HG03442 (cell line): Measurements from ENCODE around the gene PRKCZ.

Experiments
- ATAC-seq: cut with Tn5 transposase; IDR thresholded peaks from one replicate; pipeline ENCODE4 v1.9.1; 2021; ENCODE audit warnings: mild to moderate bottlenecking, moderate library complexity; ENCODE audit not compliant: unreplicated experiment

Gene PRKCZ

DNA sequence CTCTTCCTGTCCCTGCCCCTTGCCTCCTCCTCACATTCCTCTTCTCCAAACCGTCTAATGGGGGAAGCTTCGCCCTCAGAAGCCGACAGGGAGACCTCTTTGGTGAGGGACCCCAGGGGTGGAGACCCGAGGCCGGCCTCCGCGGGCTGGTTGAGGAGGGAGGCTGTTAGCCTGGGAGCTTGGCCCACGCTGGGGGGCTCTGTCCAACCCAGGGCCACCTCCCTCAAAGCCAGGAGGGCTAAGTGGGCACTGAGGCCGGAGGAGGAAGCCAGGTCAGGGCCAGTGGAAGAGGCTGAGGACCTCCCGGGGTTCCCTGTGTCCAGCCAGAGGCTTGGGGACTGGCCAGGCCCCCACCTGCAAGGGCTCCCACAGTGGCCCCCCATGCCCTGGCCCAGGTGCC, 25.8 kb upstream of the PRKCZ start:
- no peak for ATAC-seq

DNA sequence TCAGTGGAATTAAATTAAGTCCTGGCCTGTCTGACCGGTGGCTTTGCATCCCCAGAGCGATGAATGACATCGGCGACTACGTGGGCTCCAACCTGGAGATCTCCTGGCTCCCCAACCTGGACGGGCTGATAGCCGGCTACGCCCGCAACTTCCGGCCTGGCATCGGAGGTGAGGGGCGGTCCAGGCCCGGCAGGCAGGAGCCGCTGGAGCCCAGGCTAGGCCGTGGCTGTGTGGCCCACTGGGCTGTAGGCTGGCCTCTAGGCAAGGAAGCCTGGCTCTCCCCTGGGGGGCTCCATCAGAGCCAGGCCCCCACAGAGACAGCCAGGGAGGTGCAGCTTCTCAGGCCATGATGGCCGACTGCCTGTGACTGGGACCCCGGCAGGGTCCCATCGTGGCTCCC, 25.3 kb upstream of the PRKCZ start:
- ATAC-seq = no peak

DNA sequence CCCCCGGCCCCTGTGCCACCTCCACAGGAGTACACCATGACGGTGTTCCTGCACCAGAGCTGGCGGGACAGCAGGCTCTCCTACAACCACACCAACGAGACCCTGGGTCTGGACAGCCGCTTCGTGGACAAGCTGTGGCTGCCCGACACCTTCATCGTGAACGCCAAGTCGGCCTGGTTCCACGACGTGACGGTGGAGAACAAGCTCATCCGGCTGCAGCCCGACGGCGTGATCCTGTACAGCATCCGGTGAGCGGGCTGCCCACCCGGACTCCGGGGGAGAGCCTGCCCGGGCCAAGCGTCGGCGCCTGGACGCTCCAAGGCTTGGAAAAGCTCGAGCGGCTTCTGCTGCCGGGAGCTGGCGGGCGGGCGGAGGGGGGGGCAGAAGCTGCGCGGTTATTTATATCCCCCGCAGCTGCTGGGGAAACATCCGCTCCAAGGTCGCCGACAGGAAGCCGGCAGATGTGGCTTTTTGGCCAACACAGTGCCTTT, 24.7 kb upstream of the PRKCZ start:
- ATAC-seq = no peak

DNA sequence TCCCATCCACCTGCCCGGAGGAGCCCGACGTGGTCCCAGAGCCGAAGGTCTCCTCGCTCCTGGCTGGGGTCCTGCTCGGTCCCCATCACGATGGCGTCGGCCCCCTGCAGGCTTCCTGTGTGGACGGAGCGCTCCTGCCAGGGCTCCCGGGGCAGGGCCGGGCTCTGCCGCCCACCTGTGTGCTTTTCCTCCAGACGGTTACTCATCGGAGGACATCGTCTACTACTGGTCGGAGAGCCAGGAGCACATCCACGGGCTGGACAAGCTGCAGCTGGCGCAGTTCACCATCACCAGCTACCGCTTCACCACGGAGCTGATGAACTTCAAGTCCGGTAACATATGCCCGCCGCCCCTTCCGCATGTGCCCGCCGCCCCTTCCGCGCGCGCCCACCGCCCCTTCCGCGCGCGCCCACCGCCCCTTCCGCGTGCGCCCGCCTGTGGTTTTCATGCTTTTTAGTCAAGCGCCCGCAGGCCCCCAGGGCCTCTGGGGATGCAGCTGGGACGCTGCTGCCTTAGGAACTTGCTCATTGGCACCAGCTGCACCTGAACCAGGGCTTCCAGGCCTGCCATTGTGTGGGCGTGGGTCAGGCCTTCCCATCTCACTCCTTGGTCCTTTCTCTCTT, 22.1 kb upstream of the PRKCZ start:
- no peak for ATAC-seq

DNA sequence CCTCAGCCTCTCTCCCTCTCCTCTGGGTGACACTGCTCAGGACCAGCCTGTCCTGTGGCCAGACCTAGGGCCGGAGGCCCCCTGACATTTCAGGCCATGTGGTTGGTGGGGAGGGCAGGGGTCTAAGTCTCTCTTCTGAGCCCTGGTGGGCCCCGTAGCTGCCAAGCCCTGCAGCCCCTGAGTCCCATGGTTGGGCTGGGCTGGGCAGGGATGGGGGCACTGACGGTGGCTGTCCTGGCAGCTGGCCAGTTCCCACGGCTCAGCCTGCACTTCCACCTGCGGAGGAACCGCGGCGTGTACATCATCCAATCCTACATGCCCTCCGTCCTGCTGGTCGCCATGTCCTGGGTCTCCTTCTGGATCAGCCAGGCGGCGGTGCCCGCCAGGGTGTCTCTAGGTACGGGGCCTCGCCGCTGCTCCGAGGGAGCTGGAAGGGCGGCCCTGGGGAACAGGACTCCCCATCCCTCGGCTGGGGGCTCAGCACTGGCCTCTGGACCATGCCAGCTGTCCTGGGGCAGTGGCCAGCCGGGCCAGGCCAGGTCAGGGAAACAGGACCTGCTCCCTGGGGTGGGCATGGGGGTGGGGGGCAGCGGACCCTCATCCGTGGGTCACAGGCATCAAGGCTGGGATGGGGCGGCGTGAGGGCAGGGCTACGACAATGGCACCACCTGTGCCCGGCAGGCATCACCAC, 21.2 kb upstream of the PRKCZ start:
- no peak for ATAC-seq

DNA sequence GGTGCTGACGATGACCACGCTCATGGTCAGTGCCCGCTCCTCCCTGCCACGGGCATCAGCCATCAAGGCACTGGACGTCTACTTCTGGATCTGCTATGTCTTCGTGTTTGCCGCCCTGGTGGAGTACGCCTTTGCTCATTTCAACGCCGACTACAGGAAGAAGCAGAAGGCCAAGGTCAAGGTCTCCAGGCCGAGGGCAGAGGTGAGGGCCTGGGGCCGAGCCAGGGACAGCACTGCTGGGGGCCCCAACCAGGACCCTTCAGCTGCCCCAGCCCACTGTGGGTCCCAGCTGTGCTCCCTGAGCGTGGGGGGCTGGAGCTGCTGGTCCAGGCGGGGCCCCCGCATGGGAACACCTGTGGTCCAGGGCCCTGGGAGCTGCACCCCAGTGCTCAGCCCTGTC, 20.6 kb upstream of the PRKCZ start:
- no peak for ATAC-seq

DNA sequence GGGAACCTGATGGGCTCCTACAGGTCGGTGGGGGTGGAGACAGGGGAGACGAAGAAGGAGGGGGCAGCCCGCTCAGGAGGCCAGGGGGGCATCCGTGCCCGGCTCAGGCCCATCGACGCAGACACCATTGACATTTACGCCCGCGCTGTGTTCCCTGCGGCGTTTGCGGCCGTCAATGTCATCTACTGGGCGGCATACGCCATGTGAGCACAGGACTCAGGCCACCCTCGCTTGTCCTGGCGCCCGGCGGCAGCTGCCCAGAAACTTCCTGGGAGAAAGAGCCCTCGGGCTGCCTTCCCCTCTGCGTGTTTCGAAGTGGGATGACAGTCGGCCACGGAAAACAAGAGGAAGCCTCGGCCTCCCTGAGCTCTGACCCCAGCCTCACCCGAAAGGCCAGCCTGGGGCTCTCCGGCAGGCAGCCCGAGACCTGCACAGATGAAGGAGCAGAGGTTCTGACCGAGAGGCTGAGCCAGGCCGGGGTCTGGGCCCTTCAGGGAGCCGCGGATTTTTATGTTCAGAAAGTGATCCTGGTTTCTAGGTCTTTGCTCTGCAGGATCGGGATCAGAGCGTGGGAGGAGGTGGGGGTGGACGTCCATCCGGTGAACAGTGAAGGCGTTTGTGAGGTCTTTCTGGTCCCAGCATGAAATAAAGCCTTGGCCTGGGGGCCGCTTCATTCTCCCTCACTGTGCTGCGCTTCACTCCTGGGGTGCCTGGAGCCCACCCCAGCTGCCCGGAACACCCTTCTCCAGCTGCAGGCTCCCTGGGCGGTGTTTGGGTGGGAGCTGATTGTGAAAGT, 19.9 kb upstream of the PRKCZ start:
- no peak for ATAC-seq

DNA sequence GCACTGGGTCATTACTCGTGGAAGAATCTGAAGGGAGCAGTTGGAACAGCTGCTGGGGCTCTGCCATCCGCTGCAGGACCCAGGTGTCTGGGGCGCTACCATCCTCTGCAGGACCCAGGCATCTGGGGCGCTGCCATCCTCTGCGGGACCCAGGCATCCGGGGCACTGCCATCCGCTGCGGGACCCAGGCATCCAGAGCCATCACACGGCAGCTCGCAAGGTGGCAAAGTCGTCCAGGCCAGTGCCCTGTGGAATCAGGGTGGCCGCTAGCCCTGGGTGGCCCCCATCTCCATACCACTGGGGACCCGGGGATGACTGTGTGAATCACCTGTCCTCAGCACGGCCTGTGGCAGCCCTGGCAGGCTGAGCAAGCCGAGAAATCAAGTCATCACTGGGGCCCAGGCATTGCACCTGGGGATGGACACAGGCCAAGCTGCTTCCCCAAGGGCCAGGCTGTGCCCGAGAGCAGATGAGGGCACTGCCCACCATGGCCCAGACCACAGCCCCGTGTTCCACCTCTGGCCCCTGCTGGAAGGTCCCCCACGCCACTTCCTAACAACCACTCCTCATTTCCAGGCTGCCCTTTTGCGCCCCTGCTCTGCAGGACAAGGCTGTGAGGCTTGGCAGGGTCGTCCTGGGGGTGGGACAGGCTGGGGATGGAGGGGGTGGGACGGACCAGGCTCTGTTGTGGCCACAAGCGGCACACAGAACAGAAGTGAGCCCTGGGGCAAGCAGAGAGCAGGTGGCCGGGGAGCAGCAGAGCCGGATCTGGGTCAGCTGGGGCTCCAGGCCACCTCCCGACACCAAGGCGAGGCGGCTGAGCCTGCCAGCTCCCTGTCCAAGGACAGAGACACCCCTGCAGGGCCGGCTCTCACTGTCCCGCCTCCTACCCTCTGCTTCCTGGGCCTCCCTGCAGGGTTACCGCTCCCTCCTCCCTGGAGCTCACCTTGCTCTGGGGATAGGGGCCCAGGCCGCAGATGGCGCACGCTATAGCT, 18.4 kb upstream of the PRKCZ start:
- ATAC-seq = no peak

DNA sequence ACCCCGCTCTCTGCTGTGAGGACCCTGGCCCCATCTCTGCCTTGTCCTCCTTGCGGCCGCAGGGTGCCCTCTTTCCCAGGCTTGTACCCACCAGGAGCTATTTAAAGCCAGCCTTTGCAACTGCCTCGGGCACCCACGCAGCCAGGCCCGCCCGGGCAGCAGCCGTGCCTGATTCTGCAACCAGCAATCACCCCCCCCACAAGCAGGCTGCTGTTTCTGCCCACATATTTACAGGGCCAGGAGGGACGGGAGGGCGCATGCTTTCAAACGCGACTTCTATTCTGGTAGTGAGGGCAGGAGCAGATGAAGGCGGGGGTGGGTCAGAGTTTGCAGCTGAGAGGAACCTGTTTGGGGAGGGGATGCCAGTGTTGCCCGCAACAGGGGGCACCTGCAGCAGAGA, 17.5 kb upstream of the PRKCZ start:
- no peak for ATAC-seq

DNA sequence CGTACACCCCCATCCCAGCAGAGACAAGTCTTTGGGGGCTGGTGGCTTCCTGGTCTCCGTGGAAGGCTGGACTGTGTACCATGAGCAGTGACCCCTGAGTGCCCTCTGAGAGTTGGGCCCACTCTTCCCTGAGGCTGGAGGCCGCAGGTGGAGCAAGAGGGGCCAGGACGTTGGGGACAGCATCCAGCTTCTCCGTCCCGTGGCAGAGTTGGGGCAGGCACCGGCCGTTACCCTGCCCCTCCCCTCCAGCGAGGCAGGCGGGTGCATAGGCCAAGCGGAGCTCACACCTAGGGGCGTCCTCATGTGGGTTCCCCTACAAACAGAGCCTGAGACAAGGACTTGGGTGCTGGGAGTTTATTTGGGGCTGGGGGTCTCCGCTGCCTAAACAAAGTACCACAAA, 17.0 kb upstream of the PRKCZ start:
- no peak for ATAC-seq

DNA sequence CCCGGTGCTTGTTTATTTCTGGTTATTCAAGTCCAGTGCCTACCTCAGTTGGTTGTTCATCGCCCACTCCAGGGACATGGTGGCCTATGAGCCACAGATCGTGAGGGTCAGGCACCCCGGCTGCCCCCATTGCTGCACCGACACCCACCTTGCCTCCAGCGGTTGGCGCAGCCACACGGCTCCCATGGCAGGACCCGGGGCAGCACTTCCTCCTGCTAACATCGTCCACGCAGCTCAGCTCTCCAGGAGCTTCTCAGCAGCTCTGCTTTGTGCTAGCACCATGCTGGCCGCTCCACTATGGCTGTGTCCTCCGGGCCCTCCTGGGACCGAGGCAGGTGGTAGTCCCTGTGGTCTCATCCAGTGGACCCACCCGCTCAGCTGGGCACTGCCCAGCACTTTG, 13.9 kb upstream of the PRKCZ start:
- no peak for ATAC-seq

DNA sequence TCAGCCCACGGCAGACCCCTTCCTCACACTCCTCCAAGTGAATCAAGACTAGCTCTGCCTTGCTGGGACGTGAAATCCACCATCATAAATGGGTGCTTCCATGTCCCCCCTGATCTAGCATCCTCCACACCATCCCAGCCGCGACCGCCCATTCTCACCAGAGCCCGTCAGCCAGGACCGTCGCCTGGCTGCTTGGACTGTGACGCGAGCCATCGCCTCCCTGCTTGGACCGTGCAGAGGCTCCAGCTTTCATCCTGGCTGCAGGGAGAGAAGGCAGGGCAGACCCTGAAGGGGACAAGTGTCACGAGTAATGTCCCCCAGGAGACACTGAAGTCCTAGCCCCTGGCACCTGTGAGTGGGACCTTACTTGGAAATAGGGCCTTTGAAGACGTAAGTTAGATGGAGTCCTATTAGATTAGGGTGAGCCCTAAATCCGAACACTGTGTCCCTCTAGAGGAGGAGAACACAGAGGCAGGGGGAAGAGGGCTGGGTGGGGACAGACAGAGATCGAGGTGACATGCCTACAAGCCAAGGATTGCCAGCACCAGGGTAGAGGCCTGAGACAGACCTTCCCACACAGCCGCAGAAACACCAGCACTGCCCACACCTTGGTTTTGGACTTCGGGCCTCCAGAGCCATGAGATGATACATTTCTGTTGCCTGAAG, 12.8 kb upstream of the PRKCZ start:
- no peak for ATAC-seq

DNA sequence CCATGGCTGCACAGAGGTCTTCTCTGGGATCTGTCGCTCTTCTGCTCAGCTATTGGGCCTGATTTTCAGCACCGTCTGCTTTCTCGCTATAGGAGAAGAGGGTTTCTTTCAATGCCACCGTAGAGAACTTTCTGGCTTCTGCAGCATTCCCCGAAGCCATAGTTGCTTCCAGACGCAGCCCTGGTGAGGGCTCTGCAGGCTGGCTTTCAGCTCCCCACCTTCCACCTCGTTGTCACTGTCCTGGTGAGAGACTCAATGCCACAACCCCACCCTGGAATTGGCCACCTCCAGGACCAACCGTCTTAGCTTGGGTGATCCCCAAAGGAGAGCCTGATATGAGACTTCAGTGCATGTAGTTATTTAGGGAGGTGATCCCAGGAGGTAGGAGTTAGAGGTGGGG, 12.0 kb upstream of the PRKCZ start:
- ATAC-seq = no peak

DNA sequence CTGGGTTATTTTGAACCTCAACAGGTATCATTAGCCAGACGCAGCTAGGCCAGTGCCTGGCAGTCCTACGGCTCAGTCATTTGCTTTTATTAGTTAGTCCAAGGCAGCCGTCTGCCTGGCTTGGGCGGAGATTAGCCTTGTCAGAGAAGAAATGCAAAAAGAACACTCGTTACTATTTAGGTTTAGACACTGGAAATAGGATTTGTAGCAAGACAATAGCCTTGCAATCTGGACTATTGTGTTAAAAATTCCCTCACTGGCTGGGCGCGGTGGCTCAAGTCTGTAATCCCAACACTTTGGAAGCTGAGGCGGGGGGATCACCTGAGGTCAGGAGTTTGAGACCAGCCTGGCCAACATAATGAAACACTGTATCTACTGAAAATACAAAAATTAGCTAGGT, 11.0 kb upstream of the PRKCZ start:
- no peak for ATAC-seq

DNA sequence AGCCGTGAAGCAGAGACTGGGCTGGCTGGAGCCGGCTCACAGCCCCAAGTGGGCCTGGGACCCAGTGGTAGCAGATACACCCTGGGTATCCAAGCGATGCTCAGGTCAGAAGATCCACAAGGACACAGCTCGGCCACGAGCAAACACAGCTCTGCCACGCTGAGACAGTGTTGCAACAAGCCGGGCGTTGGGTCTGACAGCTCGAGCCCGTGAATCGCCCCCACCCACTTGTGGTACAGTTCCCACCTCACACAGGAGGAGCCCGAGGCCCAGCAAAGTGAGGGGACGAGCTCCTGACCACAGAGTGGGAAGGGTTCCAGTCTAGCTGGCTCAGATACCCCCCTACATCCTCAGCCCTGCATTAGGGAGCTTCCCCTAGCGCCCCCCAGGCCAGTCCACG, 8.9 kb upstream of the PRKCZ start:
- ATAC-seq = no peak

DNA sequence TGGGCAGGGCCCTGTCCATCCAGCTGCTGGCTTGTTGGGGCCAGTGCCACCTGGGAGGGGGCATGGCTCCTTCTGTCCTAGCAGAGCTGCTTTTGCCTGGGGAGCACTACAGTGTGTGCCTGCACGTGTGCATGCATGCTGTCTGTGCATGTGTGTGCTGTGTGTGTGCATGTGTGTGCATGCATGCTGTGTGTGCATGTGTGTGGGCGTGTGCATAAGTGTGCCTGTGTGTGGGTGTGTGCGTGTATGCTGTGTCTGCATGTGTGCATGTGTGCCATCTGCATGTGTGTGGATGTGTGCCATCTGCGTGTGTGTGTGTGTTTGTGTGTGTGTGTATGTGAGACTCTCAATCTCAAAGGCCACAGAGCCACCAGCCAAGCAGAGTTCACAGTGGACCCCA, 8.3 kb upstream of the PRKCZ start:
- ATAC-seq = no peak

DNA sequence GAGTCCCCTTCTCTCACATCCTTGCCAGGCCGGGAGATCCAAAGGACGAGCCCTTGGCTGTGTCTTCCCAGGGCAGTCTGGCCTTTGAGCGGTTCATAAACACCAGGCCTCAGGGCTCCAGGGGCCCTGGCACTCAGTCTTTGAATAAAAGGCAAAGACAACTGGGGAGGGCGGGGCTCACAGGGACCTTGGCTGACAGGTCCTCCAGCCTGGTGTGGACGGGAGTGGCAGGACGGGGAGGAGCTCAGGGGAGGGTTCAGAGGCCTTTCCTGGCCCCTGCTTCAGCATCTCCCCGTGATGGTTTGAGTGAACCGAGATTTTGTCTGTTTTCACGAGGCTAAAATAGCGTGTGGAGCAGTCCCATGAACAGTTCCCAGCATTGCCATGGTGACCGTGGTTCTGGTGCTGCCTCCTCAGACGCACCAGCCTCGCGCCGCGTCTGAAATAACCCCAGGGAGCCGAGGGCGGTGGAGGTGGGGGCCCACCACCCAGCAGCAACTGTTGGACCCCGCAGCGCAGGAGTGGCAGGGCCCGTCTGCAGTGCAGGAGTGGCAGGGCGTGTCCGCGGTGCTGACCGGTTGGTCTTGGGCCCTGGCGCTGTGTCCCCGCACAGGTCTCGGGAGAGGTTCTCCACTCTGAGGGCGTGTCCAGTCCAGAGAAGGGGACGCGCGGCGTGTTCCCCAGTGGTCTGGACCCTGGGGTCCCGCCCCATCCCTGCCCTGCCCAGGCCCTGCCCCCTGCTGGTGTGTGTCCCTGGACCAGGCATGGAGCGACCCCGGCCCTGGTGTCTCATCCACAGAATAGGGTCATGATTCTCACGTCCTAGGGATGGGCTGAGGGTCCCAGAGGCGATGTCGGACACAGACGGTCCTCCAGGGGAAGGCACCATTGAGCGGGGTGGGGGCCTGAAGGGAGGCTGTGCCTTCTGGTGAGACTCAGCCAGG, 7.1 kb upstream of the PRKCZ start:
- ATAC-seq = no peak

DNA sequence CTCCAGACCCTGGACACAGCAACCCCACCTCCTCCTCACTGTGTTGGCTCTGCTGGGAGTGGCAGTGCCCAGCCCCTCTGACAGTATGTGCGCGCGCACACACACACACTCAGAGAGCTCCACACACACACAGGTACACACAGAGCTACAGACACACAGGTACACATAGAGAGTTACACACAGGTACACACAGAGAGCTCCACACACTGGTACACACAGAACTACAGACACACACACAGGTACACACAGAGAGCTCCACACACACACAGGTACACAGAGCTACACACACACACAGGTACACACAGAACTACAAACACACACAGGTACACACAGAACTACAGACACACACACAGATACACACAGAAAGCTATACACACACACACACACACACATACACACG, 6.3 kb upstream of the PRKCZ start:
- ATAC-seq = no peak
